Dedifferentiated amniotic fluid mesenchymal stem cell (primary cell): ENCODE data around the gene DOCK4.

Experiments
- DNase-seq: peaks from one replicate; pipeline ENCODE4 v3.0.0-alpha.2; 2016; ENCODE audit errors: extremely low spot score

DOCK4 gene

GRCh38 chr7:111678986-111679385, 527.2 kb downstream of the DOCK4 start:
- no peak for DNase-seq

DNA sequence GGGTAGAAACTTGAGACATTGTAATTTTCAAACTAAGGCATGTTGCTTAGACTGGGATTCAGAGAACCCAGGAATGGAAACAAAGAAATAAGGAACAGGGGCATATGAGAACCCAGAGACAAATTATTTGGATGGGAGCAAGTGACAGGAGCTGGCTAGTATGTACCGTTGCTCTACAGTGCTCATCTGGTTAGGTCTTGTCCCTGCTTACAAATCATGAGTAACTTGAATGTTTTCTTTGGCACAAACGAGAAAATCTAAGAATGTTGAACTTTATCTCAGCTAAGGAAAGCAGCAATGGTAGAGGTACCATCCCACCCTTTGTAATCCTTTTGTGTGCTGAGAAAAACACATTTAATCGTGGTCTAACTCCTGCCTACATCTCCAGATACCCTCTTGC, 527.9 kb downstream of the DOCK4 start:
- DNase-seq, result no peak

GRCh38 chr7:111677848-111678247, 528.4 kb downstream of the DOCK4 start:
- DNase-seq, result no peak

DNA sequence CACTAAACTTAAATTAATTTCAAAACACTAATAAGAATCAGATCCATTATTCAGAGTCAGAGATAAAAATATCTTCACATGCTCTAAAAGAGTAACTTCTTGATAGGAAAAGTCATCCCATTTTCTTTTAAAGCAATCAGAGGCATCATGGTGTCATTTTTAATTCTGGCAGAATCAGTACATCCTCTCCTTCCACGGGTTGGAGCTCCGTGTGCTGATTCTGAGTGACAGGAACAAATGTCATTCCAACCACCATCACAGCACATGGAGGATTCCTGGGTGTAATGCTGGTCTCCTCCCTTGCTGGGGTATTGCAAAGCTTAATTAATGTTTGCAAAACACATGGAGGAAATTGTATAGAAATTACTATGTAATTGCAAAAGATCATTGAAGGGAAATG, 529.4 kb downstream of the DOCK4 start:
- no peak for DNase-seq
